ENCODE results near the gene ZNF575.
A peak's percentile ranks its signal among the peaks of the same experiment; 100 is the strongest.
"Not testable (repeated sequence)": the region's sequence is repeated elsewhere in the genome, so short reads cannot be mapped to it uniquely, and the experiment has no call there.

ZNF575 gene

GRCh38 chr19:43512399-43512798, 20.6 kb upstream of the ZNF575 start:
- DNase-seq, result peak; percentile 73

- no peak for DNase-seq
Observed at GRCh38 chr19:43518051-43518450, 14.9 kb upstream of the ZNF575 start.

- peak; percentile 53 for DNase-seq
Observed at GRCh38 chr19:43519436-43520088, 13.4 kb upstream of the ZNF575 start.

- no peak for DNase-seq
Observed at GRCh38 chr19:43522929-43523328, 10.1 kb upstream of the ZNF575 start.

GRCh38 chr19:43523696-43524095, 9.3 kb upstream of the ZNF575 start:
- not testable (repeated sequence) for DNase-seq

- no peak for DNase-seq
Observed at GRCh38 chr19:43524922-43525835, 7.8 kb upstream of the ZNF575 start.

- DNase-seq, result no peak
Observed at GRCh38 chr19:43525836-43526771, 6.9 kb upstream of the ZNF575 start.

- DNase-seq, result peak; percentile 25
Observed at GRCh38 chr19:43526884-43527859, 5.8 kb upstream of the ZNF575 start, which contains the start of gene ETHE1. Gene ETHE1, minus strand, starts transcription at chr19:43527201. Its CDS starts 24 bp downstream, at chr19:43527177.

- DNase-seq, result peak; percentile 64
Observed at GRCh38 chr19:43527860-43528622, 4.9 kb upstream of the ZNF575 start.

GRCh38 chr19:43532571-43532961, 422 bp upstream of the ZNF575 start:
- DNase-seq, result peak; percentile 61

- peak; percentile 32 for DNase-seq
Observed at GRCh38 chr19:43533546-43534304, 737 bp downstream of the ZNF575 start.

- DNase-seq, result no peak
Observed at GRCh38 chr19:43534305-43534815, 1.4 kb downstream of the ZNF575 start.

GRCh38 chr19:43534816-43535761, 2.1 kb downstream of the ZNF575 start:
- no peak for DNase-seq

GRCh38 chr19:43538922-43539321, 5.9 kb downstream of the ZNF575 start:
- DNase-seq, result no peak

GRCh38 chr19:43540381-43540780, 7.4 kb downstream of the ZNF575 start:
- no peak for DNase-seq

GRCh38 chr19:43541920-43542650, 9.1 kb downstream of the ZNF575 start:
- no peak for DNase-seq

GRCh38 chr19:43544077-43544476, 11.1 kb downstream of the ZNF575 start:
- DNase-seq, result no peak

GRCh38 chr19:43545276-43545675, 12.3 kb downstream of the ZNF575 start:
- no peak for DNase-seq

All from DMS79 (cell line).